ENCODE results near the gene FYN.

The FYN gene

DNA sequence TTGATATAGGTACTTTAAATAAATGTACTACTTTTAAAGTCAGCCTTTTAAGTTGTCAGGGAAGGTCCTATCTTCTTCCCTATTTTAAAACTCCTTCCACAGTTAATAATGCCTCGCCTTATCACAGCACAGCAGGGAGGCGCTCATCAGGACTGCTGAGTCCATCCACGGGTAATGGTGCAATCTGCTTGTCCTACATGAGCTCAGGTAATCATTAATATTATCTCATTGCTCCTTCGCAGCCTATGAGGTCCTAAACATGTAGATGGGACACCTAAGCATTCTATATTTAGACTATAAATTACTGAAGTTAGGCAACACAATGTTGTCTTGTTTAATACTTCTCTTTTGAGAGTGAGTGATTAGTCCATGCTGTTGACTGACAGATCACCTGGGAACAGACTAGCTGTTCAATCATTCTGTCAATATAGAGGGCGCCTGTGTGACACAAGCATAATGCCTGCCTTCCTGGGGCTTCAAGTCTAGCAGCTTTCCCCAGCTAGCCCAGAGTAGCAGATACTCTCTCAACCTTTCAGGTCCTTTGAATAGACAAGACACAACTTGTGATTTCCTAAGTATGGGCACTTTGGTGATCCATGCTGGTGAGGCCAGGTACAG is 91.0 kb downstream of the FYN start:
- intact Hi-C loops (cut with DNase I) = no loop called here
- peak in 2 of 42 donors; percentile 9 to 22 for DNase-seq

DNA sequence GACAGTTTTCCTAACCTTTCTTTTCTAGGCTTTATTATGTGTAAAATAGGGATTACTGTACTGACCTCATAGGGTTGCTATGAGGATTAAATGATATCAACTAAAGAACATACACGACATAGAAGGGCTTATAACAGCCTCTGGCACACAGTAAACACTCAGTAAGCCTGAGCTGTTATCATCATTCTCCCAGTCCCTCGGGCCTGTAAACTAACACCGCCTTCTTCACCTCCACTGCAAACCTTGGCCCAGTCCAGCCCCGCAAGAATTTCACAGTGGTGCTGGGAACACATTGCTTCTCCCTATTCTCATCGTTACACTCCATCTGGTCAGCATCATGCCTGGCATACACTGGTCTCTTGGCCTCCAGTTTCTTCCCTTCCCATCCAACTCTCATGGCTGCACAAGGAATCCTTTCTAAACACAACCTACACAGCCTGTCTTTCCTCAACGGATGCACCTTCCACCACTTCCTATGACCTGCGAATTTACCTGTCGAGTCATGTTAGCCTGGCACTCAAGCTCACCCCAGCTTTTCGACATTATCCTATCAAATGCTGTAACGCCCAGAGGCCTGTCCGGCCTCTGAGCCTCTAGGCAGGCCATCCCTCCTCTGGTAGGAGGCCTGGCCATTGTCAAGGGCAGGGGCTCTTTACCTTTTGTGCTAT is 92.1 kb downstream of the FYN start:
- intact Hi-C loops (cut with DNase I) = no loop called here

GRCh38 chr6:111780393-111780792 is 92.9 kb downstream of the FYN start:
- intact Hi-C loops (cut with DNase I) = no loop called here
- DNase-seq = peak in 1 of 42 donors; percentile 22

More for the DNA sequence above, 92.1 kb downstream of the FYN start:
- peak in 1 of 42 donors; percentile 40 for DNase-seq

DNA sequence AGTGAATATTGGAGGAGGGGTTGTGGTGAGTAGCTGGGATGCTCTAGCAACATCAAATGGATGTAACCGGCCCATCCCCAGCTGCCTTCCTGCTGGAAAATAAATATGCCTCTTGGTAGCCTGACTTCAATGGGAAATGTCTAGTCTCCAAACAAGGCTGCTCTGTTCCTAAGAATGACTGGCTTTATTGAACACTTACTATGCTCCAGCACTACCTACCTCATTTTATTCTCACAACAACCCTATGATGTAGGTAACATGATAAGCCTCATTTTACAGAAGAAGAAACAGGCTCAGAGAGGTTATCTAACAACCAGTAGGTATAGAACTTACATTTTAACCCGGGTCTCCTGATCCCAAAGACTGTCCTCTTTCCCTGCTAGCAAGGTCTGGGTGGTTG is 93.6 kb downstream of the FYN start:
- intact Hi-C loops (cut with DNase I) = no loop called here
- DNase-seq = no peak

DNA sequence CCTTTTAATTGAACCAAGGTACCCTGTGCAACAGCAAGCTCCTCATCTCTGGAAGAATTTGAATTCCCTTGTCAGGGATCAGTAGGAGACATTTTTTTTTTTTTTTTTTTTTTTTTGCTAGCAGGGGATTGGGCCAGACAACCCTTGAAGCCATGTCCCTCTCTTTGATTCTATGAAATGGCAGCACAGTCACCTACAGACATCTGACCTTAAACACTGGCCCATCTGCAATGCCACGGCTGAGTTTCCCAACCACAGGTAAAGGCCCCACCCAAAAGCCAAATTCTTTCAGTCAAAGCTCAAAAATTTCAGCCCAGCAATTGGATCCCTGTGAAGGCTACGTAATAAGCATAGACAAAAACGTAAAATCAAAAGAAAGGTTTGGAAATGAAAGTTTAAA is 94.2 kb downstream of the FYN start:
- intact Hi-C loops (cut with DNase I) = no loop called here
- no peak for DNase-seq

DNA sequence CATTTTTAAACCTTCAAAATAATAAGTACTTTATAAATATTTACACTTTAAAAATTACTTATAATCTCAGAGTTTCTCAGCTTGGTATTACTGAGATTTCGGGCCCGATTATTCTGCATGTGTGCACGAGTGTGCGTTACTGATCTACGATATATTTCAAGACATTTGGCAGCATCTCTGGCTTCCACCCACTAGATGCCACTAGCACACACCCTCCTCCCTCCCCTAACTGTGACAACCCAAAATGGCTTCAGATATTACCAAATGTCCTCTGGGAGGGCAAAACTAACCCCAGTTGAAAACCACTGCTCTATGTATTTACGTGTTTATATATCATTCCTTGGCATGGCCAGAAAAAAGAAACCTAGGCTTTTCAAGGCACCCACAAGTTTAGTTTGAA is 95.9 kb downstream of the FYN start:
- intact Hi-C loops (cut with DNase I) = no loop called here
- DNase-seq = peak in 5 of 42 donors; percentile 37 to 66 (median 61)

DNA sequence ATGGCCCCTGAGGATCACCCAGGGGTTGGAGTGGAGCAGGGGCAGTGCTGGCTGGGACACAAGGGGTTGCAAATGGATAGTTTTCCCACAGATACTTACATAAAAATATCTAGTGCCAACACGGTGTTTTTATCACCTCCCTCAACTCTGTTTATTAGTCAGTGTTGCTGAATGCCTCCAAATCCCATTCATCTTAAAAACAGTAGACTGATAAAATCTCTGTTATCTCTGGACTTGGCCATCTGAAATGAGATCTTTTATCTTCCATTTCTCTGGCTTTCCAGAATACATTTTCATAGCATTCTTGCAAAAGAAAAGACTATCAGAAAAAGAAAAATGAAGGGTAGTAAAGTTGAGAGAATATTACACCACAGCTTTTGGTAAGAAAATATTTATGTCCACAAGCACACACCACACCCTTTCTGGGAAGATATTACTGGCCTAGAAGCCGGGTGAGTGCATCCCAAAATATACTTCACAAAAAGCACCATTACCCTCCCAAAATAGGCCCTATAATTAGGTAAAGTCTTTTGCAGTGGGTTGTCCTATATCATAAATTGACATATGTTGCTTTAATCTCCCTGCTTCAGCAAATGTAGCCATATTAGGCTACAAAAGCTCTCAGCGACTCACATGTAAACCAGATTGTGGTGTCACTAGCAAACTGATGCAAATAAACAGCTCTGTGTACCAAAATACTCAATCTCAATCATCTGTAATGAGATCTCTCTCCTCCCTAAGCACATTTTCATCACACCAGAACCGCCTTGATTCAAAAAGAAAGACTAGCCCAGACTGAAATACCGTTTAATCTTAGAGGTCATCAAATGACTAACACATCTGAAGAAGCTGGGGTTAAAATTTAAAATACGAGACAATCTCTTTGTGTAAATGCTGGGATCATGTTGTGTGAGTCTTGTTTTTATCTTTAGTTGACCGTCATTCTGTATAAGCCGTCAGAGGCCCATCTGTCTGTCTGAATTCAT is 96.7 kb downstream of the FYN start:
- intact Hi-C loops (cut with DNase I) = no loop called here
- no peak for DNase-seq

GRCh38 chr6:111775145-111775922 is 97.9 kb downstream of the FYN start:
- DNase-seq = peak in 1 of 42 donors; percentile 31

GRCh38 chr6:111774346-111774703 is 98.9 kb downstream of the FYN start:
- intact Hi-C loops (cut with DNase I) = no loop called here
- DNase-seq = peak in 1 of 42 donors; percentile 41

More at GRCh38 chr6:111775145-111775922, 97.9 kb downstream of the FYN start:
- intact Hi-C loops (cut with DNase I) = no loop called here

GRCh38 chr6:111773501-111774345 is 99.5 kb downstream of the FYN start:
- DNase-seq = peak in 6 of 42 donors; percentile 38 to 52 (median 44)
- intact Hi-C loops (cut with DNase I) = no loop called here

GRCh38 chr6:111772381-111772780 is 100.9 kb downstream of the FYN start:
- DNase-seq = no peak
- intact Hi-C loops (cut with DNase I) = no loop called here

GRCh38 chr6:111771629-111772028 is 101.6 kb downstream of the FYN start:
- DNase-seq = peak in 1 of 42 donors; percentile 29
- intact Hi-C loops (cut with DNase I) = no loop called here

GRCh38 chr6:111771094-111771432 is 102.2 kb downstream of the FYN start:
- intact Hi-C loops (cut with DNase I) = no loop called here
- DNase-seq = no peak

DNA sequence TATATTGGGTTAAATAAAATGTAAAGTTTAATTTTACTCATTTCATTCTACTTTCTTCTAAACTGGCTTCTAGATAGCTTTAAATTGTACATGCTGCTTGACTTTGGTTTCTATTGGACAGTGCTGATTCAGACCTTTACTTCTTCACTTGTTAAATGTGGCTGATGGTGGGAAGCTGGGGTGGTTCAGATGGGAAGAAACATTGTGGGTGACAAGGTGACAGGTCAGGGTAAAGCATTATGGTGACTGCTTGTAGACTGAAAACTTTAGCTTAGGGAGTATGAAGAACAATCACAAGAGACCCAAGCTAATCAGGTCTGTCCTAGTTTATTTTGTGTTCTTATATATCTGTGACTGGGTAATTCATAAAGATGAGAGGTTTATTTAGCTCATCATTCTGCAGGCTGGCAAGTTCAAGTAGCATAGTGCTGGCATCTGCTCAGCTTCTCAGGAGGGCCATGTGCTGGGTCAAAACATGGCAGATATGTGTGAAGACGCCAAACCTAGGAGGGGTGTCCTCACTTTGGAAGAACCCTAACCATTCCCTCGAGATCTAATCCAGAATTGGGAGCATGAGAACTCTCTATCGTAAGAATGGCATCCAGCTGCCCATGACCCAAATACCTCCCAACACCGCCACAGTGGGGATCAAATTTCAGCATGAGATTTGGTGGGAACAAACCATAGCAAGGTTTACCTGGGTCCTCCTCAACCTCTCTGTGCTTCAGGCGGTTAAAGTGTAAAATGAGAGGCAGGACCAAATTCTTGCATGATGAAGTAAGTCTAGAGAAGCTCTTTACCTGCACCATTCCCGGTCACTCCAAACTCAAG is 102.8 kb downstream of the FYN start:
- peak in 1 of 42 donors; percentile 31 for DNase-seq
- intact Hi-C loops (cut with DNase I) = no loop called here

DNA sequence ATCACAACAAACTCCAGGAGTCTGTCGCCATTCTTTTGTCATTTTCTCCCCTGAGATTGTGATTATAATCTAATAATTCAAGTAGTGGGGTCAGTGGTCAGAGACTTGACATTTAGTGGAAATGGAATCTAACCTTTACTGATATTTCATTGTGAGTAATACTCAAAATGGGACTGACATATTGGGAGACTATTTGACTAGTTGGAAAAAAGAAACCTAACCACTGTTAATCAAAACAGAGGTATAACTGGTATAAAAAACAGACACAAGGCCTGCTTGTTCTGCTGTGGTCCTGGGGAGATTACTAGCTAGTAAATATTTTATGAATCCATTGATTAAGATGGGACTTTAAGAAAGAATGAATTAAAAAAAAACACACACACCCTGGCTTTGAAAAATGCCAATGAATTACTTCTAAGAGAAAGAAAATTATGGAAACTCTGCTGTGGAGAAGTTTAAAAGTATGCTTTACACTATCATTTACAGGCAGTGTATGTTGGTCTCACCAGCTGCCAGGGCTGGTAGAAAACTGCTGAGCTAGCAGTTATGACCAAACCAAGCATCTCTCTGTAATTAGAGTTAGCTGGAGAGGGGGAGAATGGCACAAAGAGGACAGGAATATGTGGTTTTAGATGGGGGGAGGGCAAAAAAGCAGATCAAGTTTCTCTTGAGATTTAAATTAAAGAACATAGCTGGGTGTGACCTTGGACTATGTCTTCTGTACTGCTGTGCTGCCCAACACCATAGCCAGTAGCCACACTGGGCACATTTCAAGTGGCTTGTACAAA is 103.7 kb downstream of the FYN start:
- DNase-seq = peak in 1 of 42 donors; percentile 33
- intact Hi-C loops (cut with DNase I) = no loop called here

GRCh38 chr6:111768431-111768770 is 104.9 kb downstream of the FYN start:
- intact Hi-C loops (cut with DNase I) = no loop called here
- peak in 1 of 42 donors; percentile 40 for DNase-seq
